Stimulated activated CD4-positive, alpha-beta T cell treated with anti-CD3 and anti-CD28 coated beads, Interleukin-4, amount 100 ng/mL, for 24 hours (primary cell): ENCODE data around the gene TNRC6C.

ENCODE experiments used
- DNase-seq: peaks from one replicate; pipeline ENCODE4 v3.0.0-alpha.2; 2020

The TNRC6C gene

DNA sequence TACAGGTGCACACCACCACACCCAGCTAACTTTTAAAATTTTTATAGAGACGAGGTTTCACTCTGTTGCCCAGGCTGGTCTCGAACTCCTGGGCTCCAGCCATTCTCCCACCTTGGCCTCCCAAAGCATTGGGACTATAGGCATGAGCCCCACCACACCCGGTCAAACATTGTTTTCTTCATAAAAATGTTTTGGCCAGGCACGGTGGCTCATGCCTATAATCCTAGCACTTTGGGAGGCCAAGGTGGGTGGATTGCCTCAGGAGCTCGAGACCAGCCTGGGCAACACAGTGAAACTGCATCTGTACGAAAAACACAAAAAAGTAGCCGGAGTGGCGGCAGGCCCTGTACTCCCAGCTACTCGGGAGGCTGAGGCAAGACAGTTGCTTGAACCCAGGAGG is 157.9 kb downstream of the TNRC6C start:
- no peak for DNase-seq

DNA sequence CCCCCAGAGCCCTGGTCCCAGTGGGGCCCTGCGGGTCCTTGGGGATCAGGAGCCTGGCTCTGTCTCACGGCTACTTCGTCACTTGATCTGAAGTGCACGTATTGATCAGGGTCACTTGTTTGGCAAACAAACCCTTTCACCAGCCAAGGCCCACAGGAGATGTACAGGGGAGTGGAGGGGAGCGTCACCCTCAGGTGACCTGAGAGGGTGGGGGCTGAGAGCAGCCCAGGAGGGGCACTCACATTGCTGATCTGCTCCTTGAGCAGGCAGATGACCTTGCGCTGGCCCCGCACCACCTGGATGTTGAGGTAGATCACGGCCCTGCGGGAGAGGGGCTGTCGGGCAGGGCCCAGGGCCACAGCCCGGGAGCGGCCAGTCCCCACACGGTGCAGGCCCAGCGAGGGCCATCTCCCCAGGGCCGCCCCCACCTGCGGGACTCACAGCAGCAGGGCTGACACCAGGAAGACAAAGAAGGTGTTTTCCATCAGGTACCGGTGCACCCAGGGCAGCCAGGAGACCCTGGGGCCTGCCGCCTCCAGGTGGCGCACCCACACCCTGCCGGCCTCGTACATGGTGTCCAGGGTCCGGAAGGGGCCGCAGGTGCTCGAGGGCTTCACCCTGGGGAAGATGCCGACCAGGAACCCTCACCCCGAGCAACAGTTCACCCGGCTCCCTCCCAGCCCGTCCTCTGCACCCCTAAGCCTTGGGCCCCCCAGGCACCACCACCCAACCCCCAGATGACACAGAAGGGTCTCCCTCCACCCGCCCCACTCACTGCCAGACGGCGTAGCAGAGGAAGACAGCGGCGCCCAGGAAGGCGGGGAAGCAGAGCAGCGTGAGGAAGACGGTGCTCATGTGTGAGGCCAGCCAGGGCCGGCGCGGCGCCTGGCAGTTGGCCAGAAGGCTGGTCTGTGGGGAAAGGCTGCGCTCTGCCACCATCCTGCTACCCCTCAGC is 158.8 kb downstream of the TNRC6C start:
- DNase-seq = no peak

DNA sequence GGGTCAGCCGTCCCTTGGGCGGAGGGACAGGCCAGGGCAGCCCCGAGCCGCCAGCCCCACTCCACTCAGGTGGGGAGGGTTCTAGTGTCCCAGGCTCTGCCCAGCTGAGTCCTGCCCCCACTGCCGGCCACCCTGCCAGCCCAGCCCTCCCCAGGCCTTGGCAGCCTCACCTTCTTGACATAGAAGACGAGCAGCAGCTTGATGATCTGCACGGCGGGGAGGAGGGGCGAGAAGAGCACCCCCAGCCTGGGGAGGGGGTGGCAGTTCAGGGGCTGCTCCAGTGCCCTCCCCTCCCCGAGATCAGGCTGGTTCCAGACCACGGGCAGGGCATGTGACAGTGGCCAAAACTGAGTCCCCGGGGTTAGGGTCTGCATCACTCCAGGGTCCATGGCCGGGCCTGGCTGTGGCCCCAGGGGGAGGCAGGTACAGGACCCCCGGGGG is 160.3 kb downstream of the TNRC6C start:
- no peak for DNase-seq

DNA sequence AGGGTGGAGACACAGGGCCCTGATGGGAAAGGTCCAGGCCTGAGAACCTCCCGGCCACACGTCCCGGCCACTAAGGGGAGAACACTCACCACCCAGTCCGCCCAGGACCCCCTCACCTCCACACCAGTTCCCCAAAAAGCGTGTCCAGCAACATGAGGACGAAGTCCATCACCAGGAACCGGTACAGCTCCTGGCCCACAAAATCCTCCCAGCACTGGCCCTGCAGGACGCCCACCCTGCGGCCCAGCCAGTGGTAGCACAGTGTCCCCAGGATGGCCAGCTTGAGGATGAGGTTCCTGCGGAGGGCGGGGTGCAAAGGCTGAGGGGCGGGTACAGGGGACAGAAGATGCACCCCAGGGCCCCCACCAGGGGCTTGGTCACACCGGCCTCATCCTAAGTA is 162.0 kb downstream of the TNRC6C start:
- DNase-seq = no peak

DNA sequence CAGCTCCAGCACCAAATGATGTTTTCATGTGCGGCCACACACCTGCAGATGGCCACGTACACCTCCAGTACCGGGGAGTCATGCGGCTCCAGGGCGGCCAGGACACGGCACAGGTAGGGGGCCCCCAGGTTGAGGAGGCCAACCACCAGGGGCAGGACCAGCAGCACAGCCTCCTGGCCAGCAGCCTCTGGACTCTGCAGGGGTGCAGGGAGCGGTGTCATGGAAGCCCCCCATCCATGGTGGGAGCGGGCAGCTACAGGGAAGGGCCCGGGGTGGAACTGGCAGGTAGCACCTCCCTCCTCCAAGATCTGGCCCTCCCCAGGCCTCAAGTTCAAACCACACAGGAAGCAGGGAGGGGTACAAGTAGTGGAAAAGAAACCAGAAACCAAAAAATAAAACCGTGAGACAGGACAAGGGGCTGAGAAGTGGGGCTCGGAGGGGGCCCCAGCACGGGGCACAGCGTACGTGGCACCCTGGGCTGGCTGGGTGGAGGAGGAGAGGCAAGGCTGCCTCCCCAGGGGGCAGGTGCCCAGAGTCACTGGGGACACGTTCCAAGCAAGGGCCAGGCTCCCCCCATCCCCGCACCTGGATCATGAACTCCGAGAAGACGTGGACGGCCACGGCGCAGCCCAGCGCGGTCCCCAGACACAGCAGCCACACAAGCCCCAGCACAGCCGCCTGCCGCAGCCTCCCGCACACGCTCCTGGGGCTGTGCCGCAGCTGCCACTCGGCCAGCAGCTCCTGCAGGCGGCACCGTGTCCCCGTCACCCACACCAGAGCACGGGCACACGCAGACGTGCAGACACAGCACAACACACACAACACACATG is 162.7 kb downstream of the TNRC6C start:
- no peak for DNase-seq

DNA sequence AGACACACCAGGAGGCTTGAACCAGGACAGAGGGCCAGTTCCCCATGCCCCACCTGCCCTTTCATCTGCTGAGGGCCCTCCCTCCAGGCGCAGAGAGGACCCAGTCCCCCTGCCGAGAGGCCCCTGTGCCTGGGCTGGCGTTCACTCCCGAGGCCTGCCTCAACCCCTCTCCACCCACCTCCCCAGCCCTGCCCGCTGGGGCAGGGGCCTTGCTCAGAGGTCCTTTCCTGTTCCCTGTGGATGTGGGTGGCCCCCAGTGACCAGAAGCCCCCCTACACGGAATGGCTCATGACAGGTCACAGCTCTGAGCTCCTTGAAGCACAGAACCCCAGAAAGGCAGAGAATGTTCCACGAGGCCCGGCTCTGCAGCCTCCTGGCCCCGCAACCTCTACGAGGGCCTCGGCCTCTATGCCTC is 163.3 kb downstream of the TNRC6C start:
- DNase-seq = no peak

DNA sequence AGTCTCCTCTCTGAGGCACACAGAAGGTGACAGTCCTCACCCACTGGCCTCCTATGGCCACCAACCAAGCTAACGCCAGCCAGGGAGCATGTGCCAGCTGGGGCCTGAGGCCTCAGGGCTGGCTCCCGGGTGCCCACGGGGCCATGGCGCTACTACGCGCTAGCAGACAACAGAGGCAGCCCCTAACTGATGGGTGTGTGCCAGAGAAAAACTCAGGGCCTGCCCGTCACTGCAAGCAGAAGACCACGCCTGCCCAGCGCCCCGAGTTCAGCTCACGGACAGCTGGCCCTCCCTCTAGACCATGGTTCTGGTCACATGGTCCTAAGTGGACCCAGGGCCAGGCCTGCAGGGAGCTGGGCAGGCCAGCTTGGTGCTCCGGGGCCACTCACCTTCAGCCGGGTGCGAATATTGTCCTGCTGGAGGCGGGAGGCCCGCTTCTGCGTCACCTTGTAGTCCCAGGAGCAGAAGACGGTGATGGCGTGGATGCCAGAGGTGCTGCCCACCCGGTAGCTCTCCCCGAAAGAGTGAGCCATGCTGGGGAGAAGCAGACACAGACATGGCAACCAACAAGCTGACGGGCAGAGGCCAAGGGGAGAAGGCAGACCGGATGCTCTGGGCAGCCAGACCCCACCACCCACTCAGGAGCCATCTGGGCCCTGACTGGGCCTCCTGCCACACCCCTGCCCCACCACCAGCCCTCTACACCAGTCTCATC is 163.9 kb downstream of the TNRC6C start:
- no peak for DNase-seq

DNA sequence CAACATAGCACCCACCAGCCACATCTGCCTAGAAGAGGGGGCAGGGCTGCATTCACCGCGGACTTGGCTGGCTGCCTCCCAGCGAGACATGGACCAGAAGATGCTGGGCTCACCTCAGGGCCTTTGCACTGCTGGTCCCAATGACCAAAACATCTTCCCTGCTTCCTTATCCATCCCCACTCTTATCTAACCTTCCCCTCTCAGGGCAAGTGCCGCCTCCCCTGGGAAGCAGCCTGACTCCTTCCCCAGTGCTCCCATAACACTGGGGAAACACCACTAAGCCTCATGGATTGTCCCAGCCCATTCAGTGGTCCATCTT is 164.4 kb downstream of the TNRC6C start:
- no peak for DNase-seq

DNA sequence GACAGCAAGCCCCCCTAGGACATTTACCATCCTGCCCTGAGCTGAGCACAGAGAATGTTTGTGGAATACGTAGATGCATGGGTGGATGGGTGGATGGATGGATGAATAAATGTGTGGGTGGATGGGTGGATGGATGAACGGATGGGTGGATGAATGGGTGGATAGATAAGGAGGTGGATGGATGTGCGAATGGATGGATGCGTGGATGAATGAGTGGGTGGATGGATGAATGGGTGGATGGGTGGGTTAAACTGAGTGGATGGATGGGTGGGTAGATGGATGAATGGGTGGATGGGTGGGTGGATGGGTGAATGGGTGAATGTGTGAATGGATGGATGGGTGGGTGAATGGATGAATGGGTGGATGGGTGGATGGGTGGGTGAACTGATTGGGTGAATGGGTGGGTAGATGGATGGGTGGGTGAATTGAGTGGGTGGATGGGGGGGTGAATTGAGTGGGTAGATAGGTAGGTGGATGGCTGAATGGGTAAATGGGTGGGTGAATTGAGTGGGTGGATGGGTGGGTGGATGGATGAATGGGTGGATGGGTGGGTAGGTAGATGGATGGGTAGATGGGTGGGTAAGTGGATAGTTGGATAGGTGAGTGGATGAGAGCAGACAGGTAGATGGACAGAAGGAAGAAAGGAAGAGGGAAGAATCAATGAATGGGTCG is 164.9 kb downstream of the TNRC6C start:
- DNase-seq = no peak

DNA sequence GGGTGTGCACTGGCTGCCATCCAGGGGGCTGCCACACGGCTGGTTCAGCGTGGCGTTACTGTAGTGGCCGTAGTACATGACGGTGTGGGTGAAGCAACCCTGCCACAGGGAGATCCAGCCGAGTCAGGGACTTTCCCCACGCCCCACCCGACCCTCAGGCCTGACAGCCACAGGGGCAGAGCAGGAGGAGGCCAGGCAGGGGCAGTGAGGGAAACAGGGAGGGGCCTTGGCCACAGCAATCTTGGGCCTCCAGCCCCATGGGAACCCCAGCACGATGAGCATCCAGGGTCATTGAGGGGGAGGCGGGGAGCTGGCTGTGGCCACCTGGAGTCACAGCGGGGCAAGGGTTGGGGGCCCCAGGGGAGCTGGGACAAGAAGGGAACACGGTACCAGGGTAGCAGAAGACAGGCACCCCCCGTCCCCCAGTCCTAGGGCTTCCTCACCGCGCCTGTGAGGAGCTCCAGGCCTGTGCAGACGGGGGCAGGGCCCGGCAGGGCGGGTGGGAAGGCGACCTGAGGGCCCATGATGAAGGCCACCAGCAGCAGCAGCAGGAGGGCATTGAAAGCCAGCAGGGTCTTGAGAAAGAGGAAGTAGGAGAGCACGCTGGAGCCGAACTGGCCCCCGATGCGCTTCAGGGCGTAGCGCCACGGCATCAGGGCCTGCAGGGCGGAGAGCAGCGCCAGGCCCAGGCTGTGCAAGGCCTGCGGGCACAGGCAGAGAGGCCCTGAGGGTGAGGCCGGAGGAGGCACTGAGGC is 165.8 kb downstream of the TNRC6C start:
- DNase-seq = no peak

DNA sequence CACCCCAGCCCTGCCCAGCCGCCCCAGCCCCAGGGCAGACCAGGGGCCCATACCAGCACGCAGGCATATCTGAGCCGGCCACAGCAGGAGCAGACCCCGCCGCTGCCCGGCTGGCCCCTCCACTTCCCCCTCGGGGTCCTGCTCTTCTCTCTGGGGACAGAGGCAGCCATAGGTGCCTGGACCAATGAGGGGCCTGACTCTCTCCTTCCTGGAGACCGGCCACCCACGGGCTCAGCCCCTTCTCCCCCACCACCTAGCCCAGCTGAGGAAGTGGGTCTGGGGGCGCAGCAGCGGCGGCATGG is 166.3 kb downstream of the TNRC6C start:
- no peak for DNase-seq

DNA sequence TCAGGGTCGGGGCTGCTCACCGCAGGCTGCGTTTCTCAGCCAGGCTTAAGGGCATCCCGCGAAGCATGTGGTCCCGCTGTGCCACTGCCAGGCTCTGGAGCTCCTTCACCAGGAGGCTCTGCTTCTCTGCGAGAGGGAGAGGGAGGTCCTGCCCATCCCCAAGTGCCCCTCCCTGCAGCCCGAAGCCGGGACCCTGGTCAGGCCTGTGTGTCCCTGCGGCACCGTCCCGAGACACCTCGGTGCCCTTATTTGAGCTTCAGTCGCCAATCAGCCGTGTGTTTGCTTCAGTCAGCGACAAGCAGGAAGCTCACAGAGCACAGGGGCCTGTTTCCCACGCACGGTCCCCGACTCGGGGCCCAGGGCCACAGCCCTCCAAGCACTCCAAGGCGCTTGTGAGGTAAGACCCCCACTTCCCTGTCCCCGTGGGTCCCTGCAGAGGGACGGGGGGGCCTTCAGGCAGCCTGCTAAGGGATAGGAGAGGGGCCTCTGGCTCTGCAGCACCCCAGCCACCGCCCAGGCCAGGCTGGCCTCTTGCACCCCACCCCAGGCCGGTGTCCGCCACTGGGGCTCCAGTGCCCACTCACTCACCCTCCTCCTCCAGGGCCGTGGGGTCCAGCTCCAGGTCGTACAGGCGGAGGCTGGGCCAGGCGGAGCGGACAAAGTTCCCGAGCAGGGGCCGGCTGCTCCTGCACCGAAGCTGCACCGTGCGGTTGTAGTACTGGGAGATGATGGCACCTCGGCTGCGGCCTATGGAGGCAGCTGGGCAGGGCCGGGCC is 166.8 kb downstream of the TNRC6C start:
- peak; percentile 51 for DNase-seq

DNA sequence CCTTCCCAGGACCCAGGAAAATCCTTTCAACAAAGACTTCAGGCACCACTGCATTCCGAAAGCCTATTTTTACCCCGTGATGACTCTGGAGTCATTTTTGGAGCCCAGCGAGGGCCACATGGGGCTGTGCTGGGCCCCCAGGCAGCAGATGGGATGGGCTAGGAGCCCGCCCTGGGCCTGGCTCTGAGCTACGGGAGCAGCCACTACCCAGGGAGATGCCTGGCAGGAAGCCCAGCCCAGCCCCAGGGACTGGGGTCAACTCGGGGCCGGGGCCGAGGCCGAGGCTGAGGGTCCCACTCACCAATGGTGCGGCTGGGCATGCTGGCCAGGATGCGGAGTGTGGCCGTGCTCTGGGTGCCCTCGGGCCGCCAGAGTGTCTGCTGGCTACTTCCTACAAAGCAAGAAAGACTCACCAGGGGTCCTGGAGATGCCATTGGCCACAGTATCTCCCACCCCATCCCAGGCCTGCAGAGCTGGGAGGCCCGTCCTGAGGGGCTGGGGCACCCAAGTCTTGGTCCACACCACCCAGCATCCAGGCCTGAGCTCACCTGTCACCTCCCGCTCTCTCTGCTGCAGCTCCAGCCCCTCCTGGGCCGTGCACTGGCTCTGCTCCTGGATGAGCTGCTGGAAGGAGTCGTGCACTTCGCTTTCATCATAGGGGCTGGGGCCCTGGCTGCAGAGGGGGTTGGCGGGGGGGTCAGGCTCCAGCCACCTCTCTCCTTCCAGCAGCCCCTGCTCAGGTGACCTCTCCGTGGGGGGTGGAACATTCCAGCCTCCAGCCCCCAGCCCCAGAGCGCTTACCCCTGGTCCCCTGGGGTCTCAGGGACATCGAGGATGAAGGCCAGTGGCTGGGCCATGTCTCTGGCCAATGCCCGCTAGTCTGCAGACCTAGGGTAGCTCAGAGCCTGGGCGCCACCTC is 167.7 kb downstream of the TNRC6C start:
- DNase-seq = no peak

DNA sequence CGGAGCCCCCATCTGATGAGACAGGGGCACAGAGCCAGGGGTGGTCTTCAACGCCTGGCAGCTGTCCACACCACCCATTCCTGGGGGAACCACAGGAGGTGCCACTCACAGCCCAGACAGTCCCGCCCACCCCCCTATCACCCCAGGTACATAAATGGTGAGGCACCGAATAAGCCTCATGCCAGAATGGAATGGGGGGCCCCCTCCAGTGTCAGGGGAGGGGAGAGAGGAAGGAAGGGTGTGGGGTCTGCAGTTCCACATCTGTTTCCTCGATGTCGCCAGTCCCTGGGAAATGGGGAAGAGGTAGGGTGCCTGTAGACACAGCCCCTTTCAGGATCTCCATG is 168.4 kb downstream of the TNRC6C start:
- no peak for DNase-seq

DNA sequence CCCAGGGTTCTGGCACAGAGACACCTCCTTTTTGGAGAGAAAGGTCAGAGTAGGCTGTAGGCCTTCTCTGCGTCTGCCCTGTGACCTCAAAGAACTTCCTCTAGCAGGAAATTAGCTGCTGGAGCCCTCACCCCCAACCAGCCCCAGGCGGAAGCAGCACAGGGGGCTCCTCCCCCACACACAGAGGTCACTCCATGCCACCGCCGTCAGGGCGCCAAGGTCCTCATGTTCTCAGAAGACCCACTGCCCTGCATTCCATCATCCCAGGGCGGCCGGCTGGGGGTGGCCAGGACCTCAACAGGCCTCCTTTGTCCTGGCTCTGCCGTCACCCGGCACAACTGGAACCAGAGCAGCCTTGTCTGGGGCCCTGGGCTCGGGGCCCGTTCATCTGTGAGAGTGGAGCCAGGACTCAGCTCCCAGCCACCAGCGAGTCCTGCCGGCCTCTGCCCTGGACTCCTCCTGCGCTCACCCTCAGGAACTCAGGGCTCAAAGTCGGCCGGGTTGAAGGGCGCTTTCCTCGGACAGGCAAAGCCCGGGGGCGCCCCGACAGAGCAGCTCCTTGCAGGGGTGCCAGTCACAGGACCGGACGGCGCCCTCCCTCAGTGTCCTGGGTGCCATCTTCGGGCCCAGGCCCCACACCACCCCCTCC is 168.9 kb downstream of the TNRC6C start:
- peak; percentile 62 for DNase-seq

DNA sequence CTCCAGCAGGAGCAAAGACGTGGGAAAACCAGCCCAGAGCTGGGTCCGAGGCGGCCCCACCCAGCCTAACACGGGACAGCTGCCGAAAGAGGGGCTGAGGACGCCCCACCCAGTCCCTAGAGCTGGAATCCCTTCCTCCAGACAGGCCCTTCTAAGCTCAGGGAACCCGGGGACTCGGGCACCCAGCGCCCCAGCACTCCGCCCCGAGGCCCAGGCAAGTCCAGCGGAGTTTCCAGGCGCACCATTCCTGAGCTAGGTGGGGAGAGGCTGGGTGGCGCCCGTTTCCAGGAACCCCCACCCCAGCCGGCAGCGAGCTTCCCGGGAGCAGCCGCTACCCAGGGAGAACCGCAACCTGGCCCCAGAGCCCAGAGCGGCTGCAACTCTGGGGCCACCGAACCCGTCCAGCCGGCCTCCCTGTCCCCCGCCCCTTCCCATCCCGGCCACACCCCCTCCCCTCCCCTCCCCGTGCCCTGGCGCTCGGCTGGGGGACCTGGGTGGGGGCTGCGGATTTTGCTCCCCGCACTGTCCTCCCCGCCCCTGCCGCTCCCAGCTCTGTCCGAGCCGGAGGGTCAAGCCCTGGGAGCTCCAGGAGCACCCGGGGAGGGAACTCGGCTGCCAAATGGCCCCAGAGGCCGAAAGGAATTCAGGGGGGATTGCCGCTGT is 169.5 kb downstream of the TNRC6C start:
- no peak for DNase-seq

DNA sequence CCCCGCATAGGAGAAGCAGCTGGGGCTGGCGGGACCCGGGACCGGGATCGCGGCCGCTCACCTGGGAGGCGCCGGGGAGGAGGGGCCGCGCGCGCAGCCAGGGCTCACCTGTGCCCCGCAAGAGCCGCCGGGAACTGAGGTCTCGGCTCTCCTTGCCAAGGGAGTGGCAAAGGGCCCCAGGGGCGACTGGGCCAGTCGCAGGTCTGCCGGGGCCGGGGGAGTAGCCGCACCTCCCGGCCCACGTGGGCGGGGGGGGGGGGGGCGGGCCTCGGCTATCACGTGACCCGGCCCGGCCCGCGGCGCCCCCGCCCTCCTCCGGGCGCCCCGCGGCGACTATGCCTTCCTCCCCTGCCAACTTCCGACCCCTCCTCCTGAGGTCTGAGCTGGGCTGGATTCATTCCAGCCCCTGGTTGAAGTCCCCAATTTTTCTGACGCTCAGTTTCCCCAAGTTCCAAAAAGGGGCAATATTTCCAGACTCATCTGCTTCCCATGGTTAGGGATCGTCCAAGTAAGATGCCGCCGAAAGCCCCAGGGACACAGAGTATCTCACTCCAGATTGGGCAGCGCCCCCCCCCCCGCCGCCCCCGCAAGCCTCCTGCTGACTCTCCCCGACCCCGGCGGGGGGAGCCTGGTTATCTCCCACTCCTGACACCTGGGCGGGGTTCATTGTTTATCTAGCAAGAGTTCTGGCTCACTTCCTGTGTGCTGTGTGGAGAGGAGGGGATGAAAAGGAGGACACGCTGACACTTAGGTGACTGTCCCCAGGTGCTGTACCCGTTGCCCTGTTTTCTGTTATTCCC is 170.2 kb downstream of the TNRC6C start, which contains the start of gene TMC6:
Gene TMC6 (minus strand): TSS at position 205 of the 800 bp plus-strand sequence. CDS start 1,923 bp downstream, outside the sequence.
- DNase-seq = peak; percentile 59
